Loucy (cell line): Measurements from ENCODE around the gene PDIA4.

Experiments used
- EZH2phosphoT487 ChIP-seq: fragments of 200-600 bp; IDR thresholded peaks from 2 replicates; pipeline ENCODE4 v1.6.1; 2018; ENCODE audit warnings: antibody characterized with exemption, mild to moderate bottlenecking, moderate library complexity, borderline replicate concordance
- TF ChIP-seq, protein P1 (sequence below): fragments of 200-600 bp; sonication (generic); conservative IDR thresholded peaks from 2 replicates; pipeline ENCODE4 v1.5.1; 2014; ENCODE audit warnings: mild to moderate bottlenecking, antibody characterized with exemption, low read length

GRCh38 chr7:149074116-149074885, 46.0 kb upstream of the PDIA4 start:
- TF ChIP-seq, protein P1, sequence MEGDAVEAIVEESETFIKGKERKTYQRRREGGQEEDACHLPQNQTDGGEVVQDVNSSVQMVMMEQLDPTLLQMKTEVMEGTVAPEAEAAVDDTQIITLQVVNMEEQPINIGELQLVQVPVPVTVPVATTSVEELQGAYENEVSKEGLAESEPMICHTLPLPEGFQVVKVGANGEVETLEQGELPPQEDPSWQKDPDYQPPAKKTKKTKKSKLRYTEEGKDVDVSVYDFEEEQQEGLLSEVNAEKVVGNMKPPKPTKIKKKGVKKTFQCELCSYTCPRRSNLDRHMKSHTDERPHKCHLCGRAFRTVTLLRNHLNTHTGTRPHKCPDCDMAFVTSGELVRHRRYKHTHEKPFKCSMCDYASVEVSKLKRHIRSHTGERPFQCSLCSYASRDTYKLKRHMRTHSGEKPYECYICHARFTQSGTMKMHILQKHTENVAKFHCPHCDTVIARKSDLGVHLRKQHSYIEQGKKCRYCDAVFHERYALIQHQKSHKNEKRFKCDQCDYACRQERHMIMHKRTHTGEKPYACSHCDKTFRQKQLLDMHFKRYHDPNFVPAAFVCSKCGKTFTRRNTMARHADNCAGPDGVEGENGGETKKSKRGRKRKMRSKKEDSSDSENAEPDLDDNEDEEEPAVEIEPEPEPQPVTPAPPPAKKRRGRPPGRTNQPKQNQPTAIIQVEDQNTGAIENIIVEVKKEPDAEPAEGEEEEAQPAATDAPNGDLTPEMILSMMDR: no peak
- TF ChIP-seq EZH2phosphoT487: no peak
